ENCODE results near the gene GPR108.

DNA sequence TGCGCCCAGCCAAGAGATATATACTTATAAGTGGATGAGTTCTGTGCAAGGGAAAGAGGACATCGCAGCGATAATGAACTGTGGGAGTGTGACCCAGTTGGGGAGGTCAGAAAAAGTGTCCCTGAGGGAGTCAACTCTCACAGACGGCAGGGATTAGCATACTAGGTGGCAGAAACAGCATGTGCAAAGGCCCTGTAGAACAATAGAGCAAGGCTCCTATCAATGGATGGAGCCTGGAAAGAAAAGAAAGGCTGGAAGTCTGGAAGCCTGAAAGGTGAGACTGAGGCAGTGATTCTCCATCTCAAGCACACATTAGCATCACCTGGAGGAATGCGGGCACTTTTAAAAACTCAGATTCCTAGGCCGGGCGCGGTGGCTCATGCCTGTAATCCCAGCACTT, 46.0 kb downstream of the GPR108 start:
- TF ChIP-seq, protein P1, sequence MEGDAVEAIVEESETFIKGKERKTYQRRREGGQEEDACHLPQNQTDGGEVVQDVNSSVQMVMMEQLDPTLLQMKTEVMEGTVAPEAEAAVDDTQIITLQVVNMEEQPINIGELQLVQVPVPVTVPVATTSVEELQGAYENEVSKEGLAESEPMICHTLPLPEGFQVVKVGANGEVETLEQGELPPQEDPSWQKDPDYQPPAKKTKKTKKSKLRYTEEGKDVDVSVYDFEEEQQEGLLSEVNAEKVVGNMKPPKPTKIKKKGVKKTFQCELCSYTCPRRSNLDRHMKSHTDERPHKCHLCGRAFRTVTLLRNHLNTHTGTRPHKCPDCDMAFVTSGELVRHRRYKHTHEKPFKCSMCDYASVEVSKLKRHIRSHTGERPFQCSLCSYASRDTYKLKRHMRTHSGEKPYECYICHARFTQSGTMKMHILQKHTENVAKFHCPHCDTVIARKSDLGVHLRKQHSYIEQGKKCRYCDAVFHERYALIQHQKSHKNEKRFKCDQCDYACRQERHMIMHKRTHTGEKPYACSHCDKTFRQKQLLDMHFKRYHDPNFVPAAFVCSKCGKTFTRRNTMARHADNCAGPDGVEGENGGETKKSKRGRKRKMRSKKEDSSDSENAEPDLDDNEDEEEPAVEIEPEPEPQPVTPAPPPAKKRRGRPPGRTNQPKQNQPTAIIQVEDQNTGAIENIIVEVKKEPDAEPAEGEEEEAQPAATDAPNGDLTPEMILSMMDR (IDR thresholded peaks at IDR 0.05), result no peak
- no peak for TF ChIP-seq POLR2A (IDR thresholded peaks at IDR 0.05)
